Activated T-helper 1 cell treated with anti-CD3 and anti-CD28 coated beads, Interleukin-12 subunit alpha, Interleukin-12 subunit beta, Interleukin-2, Interleukin-4 antibody, amounts not matched to agents 30 ng/mL and 10 ng/mL and 1 ng/mL, durations not matched to agents 14 hours and 24 hours and 36 hours (primary cell): Measurements from ENCODE around the gene KCNMA1. TPM values are rescaled to one million over a fixed set of nuclear protein-coding genes. Genes with fewer than 3 reads are reported as not detected.

ENCODE experiments used
- DNase-seq: peaks from one replicate; pipeline ENCODE4 v3.0.0; 2021; ENCODE audit warnings: low spot score
- H3K27ac Mint-ChIP-seq: one replicate; pipeline ENCODE4 v1.8.0; 2021; ENCODE audit warnings: mild to moderate bottlenecking, mixed read lengths
- H3K27me3 Mint-ChIP-seq: one replicate; pipeline ENCODE4 v1.8.0; 2022; ENCODE audit warnings: mild to moderate bottlenecking, moderate library complexity, mixed read lengths; ENCODE audit not compliant: insufficient read depth
- H3K36me3 Mint-ChIP-seq: one replicate; pipeline ENCODE4 v1.8.0; 2021; ENCODE audit warnings: low read depth, mixed read lengths
- H3K4me1 Mint-ChIP-seq: one replicate; pipeline ENCODE4 v1.8.0; 2021; ENCODE audit warnings: low read depth, mixed read lengths
- H3K4me3 Mint-ChIP-seq: one replicate; pipeline ENCODE4 v1.8.0; 2021; ENCODE audit warnings: mild to moderate bottlenecking, moderate library complexity, mixed read lengths
- H3K9me3 Mint-ChIP-seq: one replicate; pipeline ENCODE4 v1.8.0; 2021; ENCODE audit warnings: mixed read lengths
- intact Hi-C: fragments of 100-400 bp; cut with micrococcal nuclease; formaldehyde crosslinking; loops from one replicate; pipeline ENCODE4 v1.15.1; 2024
- total RNA-seq: library from RNA; stranded (reverse); gene quantifications from 2 replicates; pipeline ENCODE4 v1.2.3, GENCODE V29; 2022

KCNMA1 gene
- total RNA-seq, 1 donor from 2014 or later, result not detected

GRCh38 chr10:76920581-76920980, 717.0 kb downstream of the KCNMA1 start:
- intact Hi-C loops, result no loop called here
- Mint-ChIP-seq H3K27me3 (no peaks in the 10 kb centered on the region), H3K9me3 (no peaks in the 10 kb centered on the region), H3K36me3 (no peaks in the 10 kb centered on the region), H3K27ac (no peak overlapping the region), H3K4me3 (no peak overlapping the region), H3K4me1 (no peaks in the 10 kb centered on the region)
- DNase-seq, result no peak

- no peak for DNase-seq
- intact Hi-C loops, result no loop called here
- Mint-ChIP-seq H3K27me3 (no peaks in the 10 kb centered on the region), H3K27ac (no peak overlapping the region), H3K4me1 (no peaks in the 10 kb centered on the region), H3K9me3 (no peaks in the 10 kb centered on the region), H3K4me3 (no peak overlapping the region), H3K36me3 (no peaks in the 10 kb centered on the region)
These were observed 719.5 kb downstream of the KCNMA1 start for GRCh38 chr10:76918106-76918505.

GRCh38 chr10:76917071-76917470, 720.5 kb downstream of the KCNMA1 start:
- Mint-ChIP-seq H3K27me3 (no peaks in the 10 kb centered on the region), H3K9me3 (no peaks in the 10 kb centered on the region), H3K36me3 (no peaks in the 10 kb centered on the region), H3K4me3 (no peak overlapping the region), H3K27ac (no peak overlapping the region), H3K4me1 (no peaks in the 10 kb centered on the region)
- no peak for DNase-seq
- intact Hi-C loops, result no loop called here

- Mint-ChIP-seq H3K36me3 (no peaks in the 10 kb centered on the region), H3K27me3 (no peaks in the 10 kb centered on the region), H3K9me3 (no peaks in the 10 kb centered on the region), H3K4me3 (no peak overlapping the region), H3K4me1 (no peaks in the 10 kb centered on the region), H3K27ac (no peak overlapping the region)
- DNase-seq, result no peak
- intact Hi-C loops, result no loop called here
These were observed 721.1 kb downstream of the KCNMA1 start for GRCh38 chr10:76916536-76916935.

- intact Hi-C loops, result no loop called here
- no peaks in the 10 kb centered on the region for H3K27me3 Mint-ChIP-seq
- H3K9me3 Mint-ChIP-seq, result no peaks in the 10 kb centered on the region
- H3K4me1 Mint-ChIP-seq, result no peaks in the 10 kb centered on the region
- no peak overlapping the region for H3K4me3 Mint-ChIP-seq
- H3K27ac Mint-ChIP-seq, result no peak overlapping the region
- no peaks in the 10 kb centered on the region for H3K36me3 Mint-ChIP-seq
- DNase-seq, result no peak
These were observed 722.3 kb downstream of the KCNMA1 start for GRCh38 chr10:76915316-76915715.

GRCh38 chr10:76911184-76911583, 726.4 kb downstream of the KCNMA1 start:
- no peaks in the 10 kb centered on the region for H3K4me1 Mint-ChIP-seq
- peaks cover 10% of the 10 kb centered on the region for H3K9me3 Mint-ChIP-seq
- no peaks in the 10 kb centered on the region for H3K27me3 Mint-ChIP-seq
- no peak overlapping the region for H3K27ac Mint-ChIP-seq
- intact Hi-C loops, result no loop called here
- no peak overlapping the region for H3K4me3 Mint-ChIP-seq
- no peaks in the 10 kb centered on the region for H3K36me3 Mint-ChIP-seq
- DNase-seq, result no peak

GRCh38 chr10:76910184-76910962, 727.2 kb downstream of the KCNMA1 start:
- Mint-ChIP-seq H3K4me3 (no peak overlapping the region), H3K27me3 (no peaks in the 10 kb centered on the region), H3K4me1 (no peaks in the 10 kb centered on the region), H3K36me3 (no peaks in the 10 kb centered on the region), H3K9me3 (peaks cover 10% of the 10 kb centered on the region), H3K27ac (no peak overlapping the region)
- DNase-seq, result no peak
- intact Hi-C loops, result no loop called here

GRCh38 chr10:76906256-76906655, 731.4 kb downstream of the KCNMA1 start:
- Mint-ChIP-seq H3K4me3 (no peak overlapping the region), H3K36me3 (no peaks in the 10 kb centered on the region), H3K4me1 (no peaks in the 10 kb centered on the region), H3K27me3 (peaks cover 1% of the 10 kb centered on the region), H3K9me3 (peaks cover 10% of the 10 kb centered on the region), H3K27ac (no peak overlapping the region)
- no peak for DNase-seq
- intact Hi-C loops, result no loop called here

GRCh38 chr10:76905251-76905650, 732.4 kb downstream of the KCNMA1 start:
- Mint-ChIP-seq H3K27ac (no peak overlapping the region), H3K4me3 (no peak overlapping the region), H3K4me1 (no peaks in the 10 kb centered on the region), H3K36me3 (no peaks in the 10 kb centered on the region), H3K9me3 (peaks cover 10% of the 10 kb centered on the region), H3K27me3 (peaks cover 1% of the 10 kb centered on the region)
- intact Hi-C loops, result no loop called here
- DNase-seq, result no peak

- Mint-ChIP-seq H3K9me3 (no peaks in the 10 kb centered on the region), H3K36me3 (no peaks in the 10 kb centered on the region)
- intact Hi-C loops, result no loop called here
These were observed 734.1 kb downstream of the KCNMA1 start for GRCh38 chr10:76903387-76903945.

GRCh38 chr10:76902949-76903348, 734.7 kb downstream of the KCNMA1 start:
- intact Hi-C loops, result no loop called here

More at GRCh38 chr10:76903387-76903945, 734.1 kb downstream of the KCNMA1 start:
- Mint-ChIP-seq H3K4me3 (no peak overlapping the region), H3K27ac (no peak overlapping the region), H3K27me3 (peaks cover 1% of the 10 kb centered on the region), H3K4me1 (no peaks in the 10 kb centered on the region)
- no peak for DNase-seq

GRCh38 chr10:76901701-76902100, 735.9 kb downstream of the KCNMA1 start:
- Mint-ChIP-seq H3K27me3 (peaks cover 1% of the 10 kb centered on the region), H3K4me1 (no peaks in the 10 kb centered on the region), H3K4me3 (no peak overlapping the region), H3K27ac (no peak overlapping the region), H3K9me3 (no peaks in the 10 kb centered on the region), H3K36me3 (no peaks in the 10 kb centered on the region)
- DNase-seq, result no peak
- intact Hi-C loops, result no loop called here

More at GRCh38 chr10:76902949-76903348, 734.7 kb downstream of the KCNMA1 start:
- Mint-ChIP-seq H3K27ac (no peak overlapping the region), H3K36me3 (no peaks in the 10 kb centered on the region), H3K27me3 (peaks cover 1% of the 10 kb centered on the region), H3K4me1 (no peaks in the 10 kb centered on the region), H3K4me3 (no peak overlapping the region), H3K9me3 (no peaks in the 10 kb centered on the region)
- DNase-seq, result no peak

- Mint-ChIP-seq H3K4me3 (no peak overlapping the region), H3K36me3 (no peaks in the 10 kb centered on the region), H3K27ac (no peak overlapping the region), H3K27me3 (peaks cover 1% of the 10 kb centered on the region), H3K9me3 (peaks cover 5% of the 10 kb centered on the region), H3K4me1 (no peaks in the 10 kb centered on the region)
- no peak for DNase-seq
- intact Hi-C loops, result no loop called here
These were observed 738.1 kb downstream of the KCNMA1 start for GRCh38 chr10:76899490-76899889.
